CD4-positive, alpha-beta memory T cell (primary cell): ENCODE results near the gene ACBD4. TPM values are rescaled to one million over a fixed set of nuclear protein-coding genes. Genes with fewer than 3 reads are reported as not detected.

Experiments used
- CTCF ChIA-PET: fragments of 350-600 bp; sonication (Branson Sonifier 250); formaldehyde crosslinking; loops from one replicate; lab custom pipeline; 2021; ENCODE audit warnings: inconsistent platforms; ENCODE audit not compliant: partially characterized antibody; lab: Charles Lee
- POLR2A ChIA-PET: fragments of 350-600 bp; sonication (Branson Sonifier 250); formaldehyde crosslinking; loops from one replicate; lab custom pipeline; 2021; ENCODE audit not compliant: partially characterized antibody; lab: Charles Lee
- DNase-seq, 5 donors: peaks; one replicate each; pipeline versions ENCODE4 v3.0.0 to v3.0.0-alpha.2; 2020 to 2022; ENCODE audit warnings: mixed read lengths in 1 of 5
- H3K27ac ChIP-seq: one replicate; pipeline ENCODE4 v1.7.0; 2013; ENCODE audit warnings: low read depth, low read length
- H3K27me3 ChIP-seq: 2 replicates; pipeline ENCODE4 v1.7.0; 2013; ENCODE audit warnings: mild to moderate bottlenecking, low read length, moderate library complexity; ENCODE audit not compliant: insufficient read depth
- H3K36me3 ChIP-seq: 2 replicates; pipeline ENCODE4 v1.7.0; 2013; ENCODE audit warnings: mild to moderate bottlenecking, low read length, moderate library complexity; ENCODE audit not compliant: insufficient read depth
- H3K4me1 ChIP-seq: 2 replicates; pipeline ENCODE4 v1.7.0; 2013; ENCODE audit warnings: mild to moderate bottlenecking, low read length, moderate library complexity; ENCODE audit not compliant: insufficient read depth
- H3K4me3 ChIP-seq, 2 donors: one replicate each; pipeline ENCODE4 v1.7.0; 2013; ENCODE audit warnings: low read length in 2 of 2, mild to moderate bottlenecking in 1 of 2
- H3K9me3 ChIP-seq, 2 donors: one replicate each; pipeline ENCODE4 v1.7.0; 2013; ENCODE audit warnings: low read length in 2 of 2, control low read depth in 1 of 2; ENCODE audit not compliant: control insufficient read depth in 1 of 2
- H3K27ac Mint-ChIP-seq, 7 donors: one replicate each; pipeline ENCODE4 v1.8.0; 2020 to 2021; ENCODE audit warnings: mixed read lengths in 7 of 7, mild to moderate bottlenecking in 6 of 7, inconsistent platforms in 3 of 7, moderate library complexity in 3 of 7
- H3K27me3 Mint-ChIP-seq, 2 donors: one replicate each; pipeline ENCODE4 v1.8.0; 2020 to 2021; ENCODE audit warnings: mixed read lengths in 2 of 2
- H3K36me3 Mint-ChIP-seq, 2 donors: one replicate each; pipeline ENCODE4 v1.8.0; 2020 to 2021; ENCODE audit warnings: mixed read lengths in 2 of 2, inconsistent platforms in 1 of 2, mild to moderate bottlenecking in 1 of 2
- H3K4me1 Mint-ChIP-seq, 4 donors: one replicate each; pipeline ENCODE4 v1.8.0; 2020 to 2021; ENCODE audit warnings: mixed read lengths in 4 of 4, mild to moderate bottlenecking in 1 of 4
- H3K4me3 Mint-ChIP-seq, 8 donors: one replicate each; pipeline ENCODE4 v1.8.0; 2020 to 2021; ENCODE audit warnings: mixed read lengths in 8 of 8, mild to moderate bottlenecking in 7 of 8, moderate library complexity in 6 of 8, inconsistent platforms in 3 of 8
- H3K9me3 Mint-ChIP-seq, 8 donors: one replicate each; pipeline ENCODE4 v1.8.0; 2020 to 2021; ENCODE audit warnings: mixed read lengths in 8 of 8, mild to moderate bottlenecking in 5 of 8, inconsistent platforms in 3 of 8, moderate library complexity in 1 of 8
- intact Hi-C: fragments of 100-400 bp; cut with micrococcal nuclease; formaldehyde crosslinking; loops from one replicate; pipeline ENCODE4 v1.15.1; 2023
- polyA plus RNA-seq, 2 donors: library from polyadenylated mRNA; unstranded; fragments of 300-500 nt; fragmentation: Illumina TruSeq; gene quantifications; one replicate each; pipeline ENCODE4 v1.2.3, GENCODE V29; 2021
- total RNA-seq, 2 experiments: library from RNA; stranded (reverse); gene quantifications; one replicate each; pipeline ENCODE4 v1.2.3, GENCODE V29; 2021

The ACBD4 gene
- total and polyA plus RNA-seq, 4 experiments from 2014 or later = 10.3 to 48.1 (median 26.2) TPM

DNA sequence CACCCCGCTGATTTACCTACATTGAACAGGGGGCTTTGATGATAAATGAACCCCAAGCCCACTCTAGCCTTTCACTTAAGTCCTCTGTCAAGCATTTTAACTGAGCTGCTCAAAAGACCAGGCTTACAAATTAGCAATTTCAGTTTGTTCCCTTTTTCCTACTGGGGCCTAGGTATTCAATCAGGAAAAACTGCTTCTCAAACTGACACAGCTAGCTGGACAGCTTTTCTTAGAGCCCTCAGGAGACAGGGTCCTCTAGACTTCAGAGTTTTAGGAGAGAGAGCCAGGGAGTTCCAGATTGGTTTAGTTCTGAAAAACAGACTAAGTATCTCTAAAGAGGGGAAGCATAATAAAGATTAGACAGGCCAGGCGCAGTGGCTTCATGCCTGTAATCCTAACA is 20.0 kb downstream of the ACBD4 start:
- Histone ChIP-seq H3K36me3 (no peaks in the 10 kb centered on the region), H3K9me3 (no peaks in the 10 kb centered on the region), H3K4me1 (peaks cover 57% of the 10 kb centered on the region), H3K4me3 (no peak overlapping the region), H3K27ac (peak overlapping the region; percentile 2), H3K27me3 (no peaks in the 10 kb centered on the region)
- no peaks in the 10 kb centered on the region for H3K9me3 Mint-ChIP-seq
- H3K36me3 Mint-ChIP-seq = peaks cover 0 to 22% of the 10 kb centered on the region in 2 donors
- no peak for DNase-seq
- H3K4me1 Mint-ChIP-seq = peaks cover 28 to 54% (median 42%) of the 10 kb centered on the region in 4 donors
- ChIA-PET POLR2A (interaction anchor here (1.2 to 14.4 kb wide), 4 partner anchors 7 to 74 kb away, joined by 3 to 865 read pairs (median 4); partner anchors contain the start of genes ACBD4, FMNL1 and HEXIM1), CTCF (interaction anchor here (0.6 to 22.4 kb wide), 7 partner anchors 11 to 1309 kb away, joined by 3 to 552 read pairs (median 3); partner anchors contain the start of genes ACBD4 and PLCD3)
- no peaks in the 10 kb centered on the region for H3K27me3 Mint-ChIP-seq
- intact Hi-C loops = no loop called here
- peak overlapping the region in 3 of 7 donors; percentile 11 to 73 (median 23) for H3K27ac Mint-ChIP-seq
- no peak overlapping the region for H3K4me3 Mint-ChIP-seq

DNA sequence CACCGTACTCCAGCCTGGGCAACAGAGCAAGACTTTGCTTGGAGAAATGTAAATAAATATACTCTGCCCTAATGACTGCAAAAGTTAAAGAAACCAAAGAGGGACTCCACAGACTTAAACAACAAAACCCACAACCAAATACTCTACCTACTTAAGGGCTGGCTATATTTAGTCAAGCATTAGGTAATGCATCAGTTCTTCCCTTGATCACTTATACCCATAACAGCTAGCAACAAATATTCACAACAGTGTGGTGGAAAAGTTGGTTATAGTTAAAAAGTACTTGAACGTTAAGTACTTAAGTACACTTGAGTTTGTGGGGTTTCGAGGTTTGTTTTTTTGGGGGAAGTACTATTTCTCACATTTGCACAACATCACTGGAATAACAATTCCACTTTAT is 20.8 kb downstream of the ACBD4 start:
- no peak for DNase-seq
- Histone ChIP-seq H3K27me3 (no peaks in the 10 kb centered on the region), H3K9me3 (no peaks in the 10 kb centered on the region), H3K4me3 (no peak overlapping the region), H3K4me1 (peaks cover 49% of the 10 kb centered on the region), H3K36me3 (no peaks in the 10 kb centered on the region), H3K27ac (no peak overlapping the region)
- Mint-ChIP-seq H3K27me3 (no peaks in the 10 kb centered on the region), H3K27ac (peak overlapping the region in 4 of 7 donors; percentile 25 to 65 (median 36)), H3K4me3 (peak overlapping the region in 1 of 8 donors; percentile 5), H3K36me3 (peaks cover 0 to 24% of the 10 kb centered on the region in 2 donors), H3K4me1 (peaks cover 23 to 51% (median 35%) of the 10 kb centered on the region in 4 donors), H3K9me3 (no peaks in the 10 kb centered on the region)
- intact Hi-C loops = no loop called here
- POLR2A ChIA-PET = interaction anchor here (1.2 to 14.4 kb wide), 4 partner anchors 8 to 74 kb away, joined by 3 to 865 read pairs (median 4); partner anchors contain the start of genes ACBD4, FMNL1 and HEXIM1
- CTCF ChIA-PET = interaction anchor here (3.0 to 22.4 kb wide), 2 partner anchors 21 to 41 kb away, joined by 20 to 552 read pairs; partner anchors contain the start of genes ACBD4 and PLCD3

- Mint-ChIP-seq H3K27me3 (no peaks in the 10 kb centered on the region), H3K27ac (peak overlapping the region; percentile 90 to 100 (median 98)), H3K36me3 (peaks cover 0 to 27% of the 10 kb centered on the region in 2 donors), H3K9me3 (no peaks in the 10 kb centered on the region), H3K4me3 (peak overlapping the region; percentile 85 to 99 (median 98)), H3K4me1 (peaks cover 20 to 56% (median 41%) of the 10 kb centered on the region in 4 donors)
- H3K36me3 ChIP-seq = no peaks in the 10 kb centered on the region
- intact Hi-C loops = loop anchor here (1.0 to 5.0 kb wide), 7 partner anchors 8 to 152 kb away; partner anchors contain the start of genes ACBD4, HEXIM1 and NMT1
- peak in 3 of 5 donors; percentile 32 to 70 (median 41) for DNase-seq
- peaks cover 35% of the 10 kb centered on the region for H3K4me1 ChIP-seq
- peak overlapping the region; percentile 99 for H3K27ac ChIP-seq
- ChIA-PET POLR2A (interaction anchor here (0.6 to 14.4 kb wide), 23 partner anchors 11 to 1153 kb away, joined by 3 to 865 read pairs (median 8); partner anchors contain the start of genes ACBD4, FMNL1, HEXIM1 and MAP3K14), CTCF (interaction anchor here (1.1 to 22.4 kb wide), 5 partner anchors 9 to 37 kb away, joined by 3 to 552 read pairs (median 35); partner anchors contain the start of genes ACBD4, HEXIM1 and PLCD3)
- peak overlapping the region; percentile 72 to 87 for H3K4me3 ChIP-seq
- no peaks in the 10 kb centered on the region for H3K9me3 ChIP-seq
- no peaks in the 10 kb centered on the region for H3K27me3 ChIP-seq
Observed at GRCh38 chr17:45160447-45161287, 25.2 kb downstream of the ACBD4 start.

- Mint-ChIP-seq H3K4me3 (peak within 1 kb of the TSS; percentile 85 to 99 (median 98)), H3K36me3 (peaks cover 0 to 23% of the 10 kb centered on the region in 2 donors), H3K4me1 (peaks cover 17 to 51% (median 38%) of the 10 kb centered on the region in 4 donors), H3K27me3 (no peaks in the 10 kb centered on the region), H3K9me3 (no peaks in the 10 kb centered on the region), H3K27ac (peak within 1 kb of the TSS; percentile 90 to 100 (median 98))
- peaks cover 33% of the 10 kb centered on the region for H3K4me1 ChIP-seq
- ChIA-PET POLR2A (interaction anchor here (0.6 to 14.4 kb wide), 27 partner anchors 10 to 1154 kb away, joined by 3 to 865 read pairs (median 6); partner anchors contain the start of genes ACBD4, FMNL1, HEXIM1 and MAP3K14), CTCF (interaction anchor here (1.1 to 22.4 kb wide), 5 partner anchors 8 to 36 kb away, joined by 3 to 552 read pairs (median 35); partner anchors contain the start of genes ACBD4, HEXIM1 and PLCD3)
- intact Hi-C loops = loop anchor here (1.0 to 5.0 kb wide), 7 partner anchors 9 to 151 kb away; partner anchors contain the start of genes ACBD4, HEXIM1 and NMT1
- H3K27me3 ChIP-seq = no peaks in the 10 kb centered on the region
- peak within 1 kb of the TSS; percentile 99 for H3K27ac ChIP-seq
- no peaks in the 10 kb centered on the region for H3K36me3 ChIP-seq
- no peaks in the 10 kb centered on the region for H3K9me3 ChIP-seq
- peak; percentile 99 to 100 (median 99) for DNase-seq
- H3K4me3 ChIP-seq = peak within 1 kb of the TSS; percentile 72 to 87
Observed at GRCh38 chr17:45161288-45162024, 26.0 kb downstream of the ACBD4 start, which contains the start of gene HEXIM2. Gene HEXIM2, plus strand, starts transcription at chr17:45161875. Its CDS starts 919 bp downstream, at chr17:45162794.

GRCh38 chr17:45162025-45162687 is 26.7 kb downstream of the ACBD4 start:
- peak overlapping the region; percentile 99 for H3K27ac ChIP-seq
- no peaks in the 10 kb centered on the region for H3K36me3 ChIP-seq
- no peaks in the 10 kb centered on the region for H3K27me3 Mint-ChIP-seq
- H3K36me3 Mint-ChIP-seq = peaks cover 0 to 23% of the 10 kb centered on the region in 2 donors
- H3K4me3 ChIP-seq = peak overlapping the region; percentile 18 to 25
- no peak for DNase-seq
- intact Hi-C loops = loop anchor here (5.0 kb wide), 1 partner anchor 150 kb away; no protein-coding TSS in a partner anchor
- H3K27me3 ChIP-seq = no peaks in the 10 kb centered on the region
- H3K4me3 Mint-ChIP-seq = peak overlapping the region; percentile 85 to 99 (median 98)
- H3K4me1 Mint-ChIP-seq = peaks cover 17 to 51% (median 38%) of the 10 kb centered on the region in 4 donors
- no peaks in the 10 kb centered on the region for H3K9me3 Mint-ChIP-seq
- POLR2A ChIA-PET = interaction anchor here (0.7 to 14.4 kb wide), 22 partner anchors 9 to 423 kb away, joined by 3 to 865 read pairs (median 8); partner anchors contain the start of genes ACBD4, FMNL1, HEXIM1 and MAP3K14
- H3K9me3 ChIP-seq = no peaks in the 10 kb centered on the region
- H3K27ac Mint-ChIP-seq = peak overlapping the region; percentile 90 to 100 (median 98)
- CTCF ChIA-PET = interaction anchor here (1.2 to 22.4 kb wide), 4 partner anchors 11 to 36 kb away, joined by 7 to 552 read pairs (median 99); partner anchors contain the start of genes ACBD4, HEXIM1 and PLCD3
- peaks cover 33% of the 10 kb centered on the region for H3K4me1 ChIP-seq
